GM12878 (cell line): ENCODE data around the gene CYSLTR2. TPM values are rescaled to one million over a fixed set of nuclear protein-coding genes. Genes with fewer than 3 reads are reported as not detected.

ENCODE experiments used
- ATAC-seq: fragments of 200-7000 bp; cut with Tn5 transposase; 3 replicates; pipeline ENCODE4 v1.9.1; 2020; ENCODE audit warnings: mild to moderate bottlenecking, moderate library complexity
- BruUV-seq: library from RNA; stranded (reverse); fragments of 400-500 nt; replicated peaks from 2 replicates; lab custom pipeline; 2021; lab: Mats Ljungman, UMichigan
- CTCF ChIA-PET: fragments of 300-600 bp; sonication (Branson Sonifier 250); formaldehyde crosslinking; extraction: SDS; loops from one replicate; lab custom pipeline; 2021; ENCODE audit warnings: inconsistent platforms; lab: Yijun Ruan, JAX
- POLR2A ChIA-PET: fragments of 350-600 bp; formaldehyde crosslinking; extraction: SDS; loops from one replicate; lab custom pipeline; 2021; ENCODE audit warnings: inconsistent platforms; lab: Charles Lee
- RAD21 ChIA-PET: fragments of 300-600 bp; sonication (Branson Sonifier 250); formaldehyde crosslinking; loops from one replicate; lab custom pipeline; 2023; ENCODE audit warnings: antibody characterized with exemption; ENCODE audit not compliant: unreplicated experiment; lab: Charles Lee
- SMC1A ChIA-PET: fragments of 300-600 bp; sonication (Branson Sonifier 250); formaldehyde crosslinking; loops from one replicate; lab custom pipeline; 2023; ENCODE audit not compliant: unreplicated experiment, uncharacterized antibody; lab: Charles Lee
- DNase-seq: peaks from one replicate; pipeline ENCODE4 v3.0.0-alpha.2; 2011; ENCODE audit warnings: low read depth, low spot score
- FAIRE-seq: peaks from 3 replicates; lab custom pipeline; 2011; peaks lifted over from hg19 to GRCh38; lab: Jason Lieb, UNC
- H2AFZ ChIP-seq: 2 replicates; pipeline ENCODE4 v1.6.0; 2011; ENCODE audit warnings: low read depth, low read length, control low read depth; ENCODE audit not compliant: control insufficient read depth
- H3K27ac ChIP-seq: 2 replicates; pipeline ENCODE4 v1.5.1; 2011; ENCODE audit warnings: control low read depth; ENCODE audit not compliant: control insufficient read depth, insufficient read depth
- H3K27me3 ChIP-seq, 2 experiments: replicated peaks in 1 of 2; 2 replicates each; pipeline versions ENCODE4 v1.6.0 to v1.6.1; 2011; ENCODE audit warnings: low read length in 1 of 2; ENCODE audit not compliant: control insufficient read depth in 2 of 2, insufficient read depth in 2 of 2
- H3K36me3 ChIP-seq, 2 experiments: 2 replicates each; pipeline ENCODE4 v1.5.1; 2011; ENCODE audit warnings: low read length in 1 of 2; ENCODE audit not compliant: control insufficient read depth in 2 of 2, insufficient read depth in 2 of 2
- H3K4me1 ChIP-seq: 2 replicates; pipeline ENCODE4 v1.6.1; 2011; ENCODE audit warnings: mild to moderate bottlenecking, low read length, moderate library complexity, mixed read lengths; ENCODE audit not compliant: control insufficient read depth, insufficient read depth
- H3K4me2 ChIP-seq: 2 replicates; pipeline ENCODE4 v1.6.0; 2011; ENCODE audit warnings: control low read depth; ENCODE audit not compliant: control insufficient read depth, insufficient read depth
- H3K4me3 ChIP-seq: fragments of 200-600 bp; sonication (generic); 2 replicates; pipeline ENCODE4 v1.5.1; 2016
- H3K79me2 ChIP-seq: 2 replicates; pipeline ENCODE4 v1.6.0; 2011; ENCODE audit warnings: low read length; ENCODE audit not compliant: control insufficient read depth, insufficient read depth
- H3K9ac ChIP-seq: 2 replicates; pipeline ENCODE4 v1.8.0; 2011; ENCODE audit warnings: low read length, control low read depth, mixed read lengths; ENCODE audit not compliant: control insufficient read depth, insufficient read depth
- H3K9me3 ChIP-seq: replicated peaks from 3 replicates; pipeline ENCODE4 v1.5.1; 2011; ENCODE audit warnings: mild to moderate bottlenecking, low read length; ENCODE audit not compliant: control insufficient read depth, insufficient read depth
- H4K20me1 ChIP-seq: 2 replicates; pipeline ENCODE4 v1.6.0; 2011; ENCODE audit not compliant: control insufficient read depth, insufficient read depth
- CBX5 ChIP-seq: sonication (generic); IDR thresholded peaks from 2 replicates; pipeline ENCODE4 v1.6.1; 2016; ENCODE audit warnings: low read depth, moderate library complexity, mild to moderate bottlenecking, inconsistent platforms
- CREB1 ChIP-seq: IDR thresholded peaks from 2 replicates; pipeline ENCODE4 v1.6.1; 2012; ENCODE audit warnings: low read depth, mild to moderate bottlenecking, inconsistent platforms
- CREM ChIP-seq: IDR thresholded peaks from 2 replicates; pipeline ENCODE4 v1.6.1; 2014; ENCODE audit warnings: antibody characterized with exemption, low read depth
- RBBP5 ChIP-seq: fragments of 200-600 bp; sonication (generic); conservative IDR thresholded peaks from 2 replicates; pipeline ENCODE4 v1.6.1; 2016
- WGBS: methylation state at CpG from one replicate; pipeline ENCODE4 v1.1.6; 2016; ENCODE audit warnings: low lambda C conversion rate; ENCODE audit not compliant: insufficient replicate concordance, insufficient coverage; ENCODE audit errors: missing lambda C conversion rate; 5-methylcytosine and 5-hydroxymethylcytosine counted together
- in situ Hi-C: fragments of 300-500 bp; cut with MboI; formaldehyde crosslinking; loops from 9 replicates; pipeline ENCODE4 v1.14.3; 2018; ENCODE audit warnings: mixed read lengths
- intact Hi-C: fragments of 100-400 bp; cut with micrococcal nuclease; formaldehyde crosslinking; loops from one replicate; pipeline ENCODE4 v1.14.2; 2022; ENCODE audit not compliant: unreplicated experiment
- polyA plus RNA-seq, 11 experiments: library from polyadenylated mRNA; depleted of rRNA in 4 of 11; unstranded in 6 of 11; stranded (reverse) in 5 of 11; fragments of >200 nt; fragmentation: Nextera tagmentation in 4 of 11; fragmentation: Illumina TruSeq in 1 of 11; extraction: Ambion mirVana in 4 of 11; extraction: Trizol in 1 of 11; gene quantifications; 1 replicate in 1 of 11; 2 replicates in 10 of 11; pipeline versions ENCODE4 v1.2.1 to v1.2.3, GENCODE V29; 2011 to 2016; ENCODE audit warnings: inconsistent platforms in 2 of 11, missing spikeins in 2 of 11, low read depth in 1 of 11
- total RNA-seq, 4 experiments: library from RNA; depleted of rRNA in 3 of 4; stranded (reverse); fragments of >200 nt in 3 of 4; fragmentation: Illumina TruSeq in 1 of 4; extraction: Trizol in 1 of 4; gene quantifications; 2 replicates each; pipeline versions ENCODE4 v1.2.1 to v1.2.3, GENCODE V29; 2013 to 2021
- TF ChIP-seq, protein P1 (sequence below): IDR thresholded peaks from 2 replicates; pipeline ENCODE4 v1.6.1; 2011; ENCODE audit warnings: mild to moderate bottlenecking, low read depth, low read length, moderate library complexity; ENCODE audit not compliant: insufficient replicate concordance
- TF ChIP-seq, protein P2 (sequence below): IDR thresholded peaks from 2 replicates; pipeline ENCODE4 v1.6.1; 2011; ENCODE audit warnings: low read depth, mild to moderate bottlenecking, low read length, moderate library complexity, borderline replicate concordance; ENCODE audit errors: extremely low read depth

Gene CYSLTR2
- total and polyA plus RNA-seq, 10 of the 15 experiments (the other 5 are each of a cell fraction or from before 2014, with no cell fraction given) = 0.02 to 0.08 (median 0.03) TPM; not detected in 5

DNA sequence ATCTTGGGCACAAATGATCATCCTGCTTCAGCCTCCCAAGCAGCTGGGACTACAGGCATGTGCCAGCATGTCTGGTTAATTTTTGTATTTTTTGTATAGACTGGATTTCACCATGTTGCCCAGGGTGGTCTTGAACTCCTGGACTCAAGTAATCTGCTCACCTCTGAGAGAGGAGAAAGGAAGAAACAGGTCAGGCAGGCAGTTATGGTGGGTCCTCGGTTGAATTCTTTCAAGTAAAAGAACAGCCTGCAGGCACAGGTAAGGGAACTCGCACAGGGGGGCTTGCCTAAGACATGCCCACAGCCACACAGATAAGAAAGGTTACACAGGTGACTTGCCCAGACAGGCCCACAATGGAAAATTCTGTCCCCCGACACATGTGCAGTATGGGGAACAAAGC is 34.8 kb upstream of the CYSLTR2 start:
- no peak overlapping the region for H3K9ac ChIP-seq
- no peaks in the 10 kb centered on the region for H3K27me3 ChIP-seq
- BruUV-seq = no TSS peak
- no peaks in the 10 kb centered on the region for H3K4me1 ChIP-seq
- H3K9me3 ChIP-seq = peaks cover 20% of the 10 kb centered on the region; the same call in 2 of the 3 replicates
- 0 out of 2 replicates have a peak, but pooled peaks have one; percentile 21 for TF ChIP-seq CBX5
- TF ChIP-seq, protein P1, sequence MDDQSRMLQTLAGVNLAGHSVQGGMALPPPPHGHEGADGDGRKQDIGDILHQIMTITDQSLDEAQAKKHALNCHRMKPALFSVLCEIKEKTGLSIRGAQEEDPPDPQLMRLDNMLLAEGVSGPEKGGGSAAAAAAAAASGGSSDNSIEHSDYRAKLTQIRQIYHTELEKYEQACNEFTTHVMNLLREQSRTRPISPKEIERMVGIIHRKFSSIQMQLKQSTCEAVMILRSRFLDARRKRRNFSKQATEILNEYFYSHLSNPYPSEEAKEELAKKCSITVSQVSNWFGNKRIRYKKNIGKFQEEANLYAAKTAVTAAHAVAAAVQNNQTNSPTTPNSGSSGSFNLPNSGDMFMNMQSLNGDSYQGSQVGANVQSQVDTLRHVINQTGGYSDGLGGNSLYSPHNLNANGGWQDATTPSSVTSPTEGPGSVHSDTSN = no peak
- no peak for TF ChIP-seq CREM
- intact Hi-C loops (no loop called here), in situ Hi-C loops (no loop called here)
- H3K4me2 ChIP-seq = no peak overlapping the region
- ChIA-PET SMC1A (no interaction called here), CTCF (interaction anchor here (1.0 kb wide), 1 partner anchor 13 kb away, joined by 4 read pairs; no protein-coding TSS in a partner anchor), POLR2A (no interaction called here), RAD21 (no interaction called here)
- no peak for DNase-seq
- H2AFZ ChIP-seq = no peak overlapping the region
- H3K4me3 ChIP-seq = no peak overlapping the region
- H3K27ac ChIP-seq = no peak overlapping the region
- FAIRE-seq = no peak
- WGBS = 29% methylated on average over 3 of the region's 3 CpGs
- H3K36me3 ChIP-seq = no peaks in the 10 kb centered on the region
- ATAC-seq = no peak
- H4K20me1 ChIP-seq = no peaks in the 10 kb centered on the region
- H3K79me2 ChIP-seq = no peaks in the 10 kb centered on the region

DNA sequence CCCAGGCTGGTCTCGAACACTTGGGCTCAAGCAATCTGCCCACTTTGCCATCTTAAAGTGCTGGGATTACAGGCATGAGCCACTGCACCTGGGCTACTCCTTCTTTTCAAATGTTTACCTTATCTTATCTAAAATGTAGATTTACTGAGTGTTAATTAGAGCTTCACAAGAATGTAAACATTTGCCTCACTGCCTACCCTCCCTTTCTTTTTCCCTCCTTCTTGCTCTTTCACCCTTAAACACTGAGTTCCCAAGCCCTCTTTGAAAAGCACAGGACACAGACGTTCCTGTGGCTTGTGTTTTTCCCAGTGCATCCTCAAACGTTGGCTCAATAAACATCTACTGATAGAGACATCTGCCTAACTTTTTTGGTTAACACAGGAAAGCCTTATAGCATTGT is 32.7 kb upstream of the CYSLTR2 start:
- Histone ChIP-seq H3K27me3 (no peaks in the 10 kb centered on the region), H2AFZ (no peak overlapping the region), H3K36me3 (no peaks in the 10 kb centered on the region), H3K27ac (no peak overlapping the region), H4K20me1 (no peaks in the 10 kb centered on the region), H3K4me1 (no peaks in the 10 kb centered on the region), H3K79me2 (no peaks in the 10 kb centered on the region), H3K9me3 (peaks cover 20% of the 10 kb centered on the region; the same call in 2 of the 3 replicates), H3K9ac (no peak overlapping the region), H3K4me3 (no peak overlapping the region), H3K4me2 (no peak overlapping the region)
- intact Hi-C loops = no loop called here
- DNase-seq = no peak
- ChIA-PET POLR2A (no interaction called here), SMC1A (no interaction called here), RAD21 (no interaction called here), CTCF (no interaction called here)
- no peak for FAIRE-seq
- ATAC-seq = no peak
- in situ Hi-C loops = no loop called here
- 9% methylated on average over 3 of the region's 3 CpGs for WGBS
- BruUV-seq = no TSS peak
- TF ChIP-seq, protein P2, sequence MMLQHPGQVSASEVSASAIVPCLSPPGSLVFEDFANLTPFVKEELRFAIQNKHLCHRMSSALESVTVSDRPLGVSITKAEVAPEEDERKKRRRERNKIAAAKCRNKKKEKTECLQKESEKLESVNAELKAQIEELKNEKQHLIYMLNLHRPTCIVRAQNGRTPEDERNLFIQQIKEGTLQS = no peak
- TF ChIP-seq CREB1 (no peak), RBBP5 (no peak)
